ENCODE measurements around the gene C3orf33.

C3orf33 gene

GRCh38 chr3:155785662-155786295, 20.3 kb downstream of the C3orf33 start:
- no peak for DNase-seq (ENCODE audit: low read depth)

- DNase-seq (ENCODE audit: low read depth): no peak
These were observed 23.6 kb downstream of the C3orf33 start for GRCh38 chr3:155782390-155782953.

- DNase-seq (ENCODE audit: low read depth): no peak
These were observed 25.8 kb downstream of the C3orf33 start for GRCh38 chr3:155780291-155780690.

GRCh38 chr3:155778462-155778861, 27.6 kb downstream of the C3orf33 start:
- no peak for DNase-seq (ENCODE audit: low read depth)

GRCh38 chr3:155772801-155773200, 33.3 kb downstream of the C3orf33 start:
- no peak for DNase-seq (ENCODE audit: low read depth)

GRCh38 chr3:155771126-155771525, 35.0 kb downstream of the C3orf33 start:
- DNase-seq (ENCODE audit: low read depth): no peak

GRCh38 chr3:155766206-155766605, 39.9 kb downstream of the C3orf33 start:
- DNase-seq (ENCODE audit: low read depth): no peak

- DNase-seq (ENCODE audit: low read depth): no peak
These were observed 42.1 kb downstream of the C3orf33 start for GRCh38 chr3:155763870-155764463.

GRCh38 chr3:155760653-155761052, 45.4 kb downstream of the C3orf33 start:
- DNase-seq (ENCODE audit: low read depth): no peak

GRCh38 chr3:155757577-155757976, 48.5 kb downstream of the C3orf33 start:
- DNase-seq (ENCODE audit: low read depth): no peak

GRCh38 chr3:155753038-155753639, 52.9 kb downstream of the C3orf33 start:
- DNase-seq (ENCODE audit: low read depth): no peak

GRCh38 chr3:155748611-155749365, 57.3 kb downstream of the C3orf33 start:
- DNase-seq (ENCODE audit: low read depth): no peak

- DNase-seq (ENCODE audit: low read depth): no peak
These were observed 58.2 kb downstream of the C3orf33 start for GRCh38 chr3:155747946-155748290.

- no peak for DNase-seq (ENCODE audit: low read depth)
These were observed 58.7 kb downstream of the C3orf33 start for GRCh38 chr3:155747286-155747945.

- DNase-seq (ENCODE audit: low read depth): no peak
These were observed 59.4 kb downstream of the C3orf33 start for GRCh38 chr3:155746703-155747102.

- no peak for DNase-seq (ENCODE audit: low read depth)
These were observed 60.1 kb downstream of the C3orf33 start for GRCh38 chr3:155745795-155746550.

- DNase-seq (ENCODE audit: low read depth): peak; percentile 29
These were observed 61.3 kb downstream of the C3orf33 start, which contains the start of gene PLCH1 for GRCh38 chr3:155744626-155745324. Gene PLCH1 (minus strand): TSS chr3:155745071. CDS start chr3:155704224, 40,847 bp downstream.

- peak; percentile 38 for DNase-seq (ENCODE audit: low read depth)
These were observed 62.0 kb downstream of the C3orf33 start for GRCh38 chr3:155744010-155744625.

GRCh38 chr3:155743606-155744005, 62.5 kb downstream of the C3orf33 start:
- no peak for DNase-seq (ENCODE audit: low read depth)

- no peak for DNase-seq (ENCODE audit: low read depth)
These were observed 63.6 kb downstream of the C3orf33 start for GRCh38 chr3:155742349-155742965.
